Keratinocyte (primary cell): Measurements from ENCODE around the gene CACNA2D4.

ENCODE experiments used
- CTCF ChIP-seq, 3 experiments: IDR thresholded peaks in 1 of 3; conservative IDR thresholded peaks in 1 of 3; optimal IDR thresholded peaks in 1 of 3; 2 replicates in 2 of 3; 3 replicates in 1 of 3; pipeline versions ENCODE3 to v1.5.1; 2011; ENCODE audit warnings: low read length in 3 of 3, mild to moderate bottlenecking in 3 of 3, moderate library complexity in 2 of 3, control low read depth in 1 of 3, inconsistent platforms in 1 of 3; ENCODE audit not compliant: insufficient read depth in 2 of 3; ENCODE audit errors: extremely low read depth in 1 of 3
- EZH2 ChIP-seq: IDR thresholded peaks from one replicate; pipeline ENCODE4 v1.6.1; 2012; ENCODE audit warnings: inconsistent platforms, mild to moderate bottlenecking, low read length, moderate library complexity

GRCh38 chr12:1875608-1876007, 42.8 kb downstream of the CACNA2D4 start:
- TF ChIP-seq CTCF (optimal IDR thresholded peaks at IDR 0.05 in 1 of 3, IDR thresholded peaks at IDR 0.05 in 1 of 3, conservative IDR thresholded peaks at IDR 0.05 in 1 of 3; ENCODE audit: extremely low read depth in 1 of 3, insufficient read depth in 2 of 3, low read length in 3 of 3) = no peak
- no peak for TF ChIP-seq EZH2
